RWPE2 (cell line): ENCODE results near the gene CTNNA2.

Experiments used
- ATAC-seq: fragments of 200-7000 bp; cut with Tn5 transposase; 3 replicates; pipeline ENCODE4 v1.9.1; 2021; ENCODE audit warnings: low read depth
- DNase-seq: peaks from one replicate; pipeline ENCODE4 v3.0.0-alpha.2; 2020; ENCODE audit warnings: low spot score
- H3K27ac ChIP-seq: fragments of 450-650 bp; 2 replicates; pipeline ENCODE4 v1.5.1; 2017; ENCODE audit warnings: mild to moderate bottlenecking; ENCODE audit not compliant: poor library complexity, severe bottlenecking
- H3K27me3 ChIP-seq: fragments of 250-450 bp; sonication (Bioruptor Pico); 2 replicates; pipeline ENCODE4 v1.5.1; 2021; ENCODE audit warnings: mild to moderate bottlenecking, moderate library complexity; ENCODE audit not compliant: insufficient read depth, poor library complexity, severe bottlenecking
- H3K36me3 ChIP-seq: fragments of 250-450 bp; sonication (Bioruptor Pico); 2 replicates; pipeline ENCODE4 v1.5.1; 2020; ENCODE audit warnings: low read depth, mild to moderate bottlenecking, moderate library complexity
- H3K4me1 ChIP-seq: fragments of 250-450 bp; sonication (Bioruptor Pico); 2 replicates; pipeline ENCODE4 v1.5.1; 2021; ENCODE audit warnings: mild to moderate bottlenecking, moderate library complexity; ENCODE audit not compliant: insufficient read depth, poor library complexity, severe bottlenecking
- H3K4me3 ChIP-seq: fragments of 250-450 bp; sonication (Bioruptor Pico); 2 replicates; pipeline ENCODE4 v1.5.1; 2021; ENCODE audit warnings: mild to moderate bottlenecking, moderate library complexity; ENCODE audit not compliant: severe bottlenecking
- H3K9me3 ChIP-seq: fragments of 250-450 bp; sonication (Bioruptor Pico); 2 replicates; pipeline ENCODE4 v1.5.1; 2021; ENCODE audit warnings: mild to moderate bottlenecking, moderate library complexity; ENCODE audit not compliant: severe bottlenecking
- CTCF ChIP-seq: fragments of 450-650 bp; IDR thresholded peaks from one replicate; pipeline ENCODE4 v1.5.1; 2017; ENCODE audit warnings: mild to moderate bottlenecking, moderate library complexity; ENCODE audit not compliant: poor library complexity, severe bottlenecking

The CTNNA2 gene

DNA sequence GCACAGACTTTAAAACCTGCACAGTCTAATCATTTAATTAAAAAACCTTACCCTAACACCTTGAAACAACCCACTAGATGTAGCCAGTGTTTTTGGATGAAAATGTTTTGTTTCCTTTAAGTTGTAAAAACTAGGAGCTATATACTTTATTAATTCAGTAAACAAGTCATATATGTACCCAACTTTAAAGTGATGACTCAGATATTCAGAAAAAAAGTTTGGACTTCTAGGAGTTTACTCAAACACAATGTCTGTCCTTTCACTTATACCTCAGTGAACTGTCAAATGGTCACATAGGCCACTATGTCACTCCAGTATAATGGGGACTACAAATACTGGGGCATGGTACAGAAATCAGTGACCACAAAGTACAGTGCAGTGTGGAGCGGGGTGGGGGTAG, 431.4 kb downstream of the CTNNA2 start:
- Histone ChIP-seq H3K36me3 (no peaks in the 10 kb centered on the region), H3K4me1 (no peaks in the 10 kb centered on the region), H3K4me3 (no peak overlapping the region), H3K27ac (no peak overlapping the region), H3K27me3 (peaks cover 19% of the 10 kb centered on the region), H3K9me3 (no peaks in the 10 kb centered on the region)
- ATAC-seq (no peak), DNase-seq (no peak)
- no peak for TF ChIP-seq CTCF

GRCh38 chr2:79945653-79946445, 433.0 kb downstream of the CTNNA2 start:
- no peaks in the 10 kb centered on the region for H3K36me3 ChIP-seq
- H3K4me3 ChIP-seq = no peak overlapping the region
- H3K9me3 ChIP-seq = no peaks in the 10 kb centered on the region
- ATAC-seq (no peak), DNase-seq (no peak)
- H3K27ac ChIP-seq = no peak overlapping the region
- peaks cover 13% of the 10 kb centered on the region for H3K27me3 ChIP-seq
- no peaks in the 10 kb centered on the region for H3K4me1 ChIP-seq
- no peak for TF ChIP-seq CTCF

DNA sequence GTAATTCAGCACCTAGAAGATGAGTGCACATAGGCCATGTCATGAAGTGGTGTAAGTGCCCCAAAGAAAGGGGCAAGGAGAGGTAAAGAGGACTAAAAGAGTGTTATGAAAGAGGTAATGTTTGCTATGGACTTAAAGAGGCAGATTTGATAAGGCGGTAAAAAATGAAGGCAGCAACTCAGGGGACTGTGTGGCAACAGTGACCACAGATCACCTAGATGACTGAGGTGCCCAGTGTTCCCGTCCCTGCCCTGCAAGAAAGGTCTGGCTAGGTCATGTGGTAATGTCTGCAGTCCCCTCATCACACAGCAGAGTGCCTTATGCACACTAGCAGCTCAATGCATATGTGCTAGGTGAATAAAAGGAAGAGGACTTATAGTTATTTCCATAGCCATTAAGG, 434.9 kb downstream of the CTNNA2 start:
- Histone ChIP-seq H3K4me1 (no peaks in the 10 kb centered on the region), H3K27ac (no peak overlapping the region), H3K9me3 (no peaks in the 10 kb centered on the region), H3K4me3 (no peak overlapping the region), H3K36me3 (no peaks in the 10 kb centered on the region), H3K27me3 (peaks cover 7% of the 10 kb centered on the region)
- TF ChIP-seq CTCF = no peak
- DNase-seq (no peak), ATAC-seq (no peak)

GRCh38 chr2:79950526-79950925, 437.7 kb downstream of the CTNNA2 start:
- Histone ChIP-seq H3K4me3 (no peak overlapping the region), H3K27ac (no peak overlapping the region), H3K9me3 (no peaks in the 10 kb centered on the region), H3K27me3 (peaks cover 7% of the 10 kb centered on the region), H3K36me3 (no peaks in the 10 kb centered on the region), H3K4me1 (no peaks in the 10 kb centered on the region)
- ATAC-seq (no peak), DNase-seq (no peak)
- no peak for TF ChIP-seq CTCF

DNA sequence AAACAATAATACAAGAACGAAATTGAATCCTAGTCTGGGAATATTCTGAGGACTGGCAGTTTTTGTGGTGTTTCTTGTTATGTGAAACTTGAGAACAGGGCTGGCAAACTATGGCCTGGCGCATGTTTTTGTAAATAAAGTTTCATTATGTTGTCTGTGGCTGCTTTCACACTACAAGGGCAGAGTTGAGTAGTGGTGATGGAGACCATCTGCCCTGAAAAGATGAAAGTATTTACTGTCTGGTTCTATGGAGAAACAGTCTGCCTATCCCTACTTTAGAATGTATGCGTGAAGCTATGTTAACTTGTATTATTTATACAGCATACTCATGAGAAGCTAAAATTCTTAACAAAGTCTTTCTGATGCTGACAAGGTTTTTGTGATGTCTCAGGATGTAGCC, 439.8 kb downstream of the CTNNA2 start:
- Histone ChIP-seq H3K4me1 (no peaks in the 10 kb centered on the region), H3K27ac (no peak overlapping the region), H3K9me3 (no peaks in the 10 kb centered on the region), H3K4me3 (no peak overlapping the region), H3K27me3 (no peaks in the 10 kb centered on the region), H3K36me3 (no peaks in the 10 kb centered on the region)
- ATAC-seq (no peak), DNase-seq (no peak)
- TF ChIP-seq CTCF = no peak
